ENCODE measurements around the gene PDE5A. TPM values are rescaled to one million over a fixed set of nuclear protein-coding genes. Genes with fewer than 3 reads are reported as not detected.

The PDE5A gene
- total and polyA plus RNA-seq, 2 experiments from 2014 or later: 8.0 to 13.8 TPM

DNA sequence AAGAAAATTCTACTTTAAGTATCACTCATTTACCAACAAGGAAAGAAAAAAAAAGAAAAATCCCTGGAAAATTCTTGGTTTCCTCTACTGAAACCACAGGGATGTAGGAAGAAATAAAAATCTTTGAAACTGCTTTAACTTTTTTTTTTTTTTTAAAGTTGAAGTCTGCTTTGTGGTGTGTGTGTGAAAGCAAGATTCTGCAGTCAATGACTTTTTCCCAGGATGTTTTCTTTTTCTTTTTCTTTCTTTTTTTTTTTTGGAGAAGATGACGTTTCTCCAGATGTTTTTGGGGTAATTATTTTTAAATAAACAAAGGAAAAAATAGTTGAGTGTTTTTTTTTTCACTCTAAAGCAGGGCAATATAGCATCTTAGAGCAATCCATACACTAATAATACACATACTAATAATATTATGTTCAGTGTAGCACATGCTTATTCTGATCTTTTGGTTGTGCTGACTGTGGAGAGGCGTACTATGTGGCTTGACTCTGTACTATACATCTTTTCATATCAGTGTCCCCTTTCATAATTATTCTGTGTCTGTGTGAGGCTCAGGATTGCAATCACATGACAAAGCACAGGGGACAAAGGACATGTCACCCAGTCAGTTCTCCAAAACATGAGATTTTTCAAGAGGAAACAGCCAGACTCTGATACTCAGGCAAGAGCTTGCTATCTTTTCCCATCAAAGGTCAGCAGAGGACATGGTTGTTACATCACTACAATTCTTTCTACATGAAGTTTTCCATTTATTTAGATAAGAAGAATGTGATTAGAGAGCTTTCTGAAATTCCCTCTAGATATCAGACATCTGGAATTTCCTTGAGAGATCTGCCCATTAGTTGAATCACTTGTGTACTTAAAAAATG lies 111.0 kb downstream of the PDE5A start:
- Histone ChIP-seq H2AFZ (no peak overlapping the region), H4K20me1 (ENCODE audit: insufficient read depth) (no peaks in the 10 kb centered on the region), H3K27me3 (replicated peaks; ENCODE audit: insufficient read depth) (no peaks in the 10 kb centered on the region), H3K9me3 (ENCODE audit: low read depth) (no peaks in the 10 kb centered on the region), H3K4me2 (ENCODE audit: unreplicated experiment) (peak overlapping the region; percentile 43), H3K27ac (peak overlapping the region; percentile 47), H3K4me3 (no peak overlapping the region), H3K4me1 (ENCODE audit: insufficient read depth) (peaks cover 23% of the 10 kb centered on the region), H3K36me3 (ENCODE audit: low read depth) (peaks cover 3% of the 10 kb centered on the region; the same call in 1 of the 2 replicates), H3K9me2 (ENCODE audit: insufficient read depth) (no peaks in the 10 kb centered on the region), H3K79me2 (ENCODE audit: insufficient read depth) (no peaks in the 10 kb centered on the region), H3K9ac (no peak overlapping the region), H3F3A (ENCODE audit: insufficient read depth) (peaks cover 18% of the 10 kb centered on the region)
- in situ Hi-C loops (cut with MboI): no loop called here
- DNase-seq: peak; percentile 36
- WGBS, 2 experiments (ENCODE audit: low coverage in 1 of 2, low lambda C conversion rate in 2 of 2, missing lambda C conversion rate in 2 of 2): 54 to 57% methylated on average over 2 of the region's 2 CpGs
- TF ChIP-seq EZH2phosphoT487 (IDR thresholded peaks at IDR 0.05; ENCODE audit: insufficient read depth, low read depth) (no peak), EZH2 (IDR thresholded peaks at IDR 0.05; ENCODE audit: insufficient read depth, poor library complexity, severe bottlenecking) (no peak)

DNA sequence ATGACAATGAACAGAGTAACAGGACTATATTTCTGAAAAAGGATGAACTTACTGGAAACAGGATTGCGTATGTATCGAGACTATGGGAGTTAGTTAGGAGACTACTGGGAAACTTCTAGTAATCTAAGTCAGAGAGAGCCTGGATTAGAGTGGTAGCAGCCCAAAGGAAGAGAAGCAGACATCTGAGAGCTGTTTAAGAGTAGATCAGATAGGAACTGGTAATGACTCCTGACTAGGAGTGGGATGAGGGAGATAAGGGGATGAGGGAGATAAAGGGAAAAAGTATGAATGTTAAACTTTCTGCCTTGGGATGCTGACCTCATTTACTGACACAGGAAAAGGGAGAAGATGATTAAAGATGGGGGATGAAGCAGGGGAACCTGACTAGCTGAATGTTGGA lies 116.2 kb downstream of the PDE5A start:
- H3K9ac ChIP-seq: no peak overlapping the region
- no peak overlapping the region for H2AFZ ChIP-seq
- no peak overlapping the region for H3K4me2 ChIP-seq (ENCODE audit: unreplicated experiment)
- no peak overlapping the region for H3K27ac ChIP-seq
- no peaks in the 10 kb centered on the region for H3K27me3 ChIP-seq (replicated peaks; ENCODE audit: insufficient read depth)
- no peak overlapping the region for H3K4me3 ChIP-seq
- H3K4me1 ChIP-seq (ENCODE audit: insufficient read depth): peaks cover 12% of the 10 kb centered on the region
- no peaks in the 10 kb centered on the region for H3K9me3 ChIP-seq (ENCODE audit: low read depth)
- in situ Hi-C loops (cut with MboI): no loop called here
- TF ChIP-seq EZH2 (IDR thresholded peaks at IDR 0.05; ENCODE audit: insufficient read depth, poor library complexity, severe bottlenecking) (no peak), EZH2phosphoT487 (IDR thresholded peaks at IDR 0.05; ENCODE audit: insufficient read depth, low read depth) (no peak)
- H3F3A ChIP-seq (ENCODE audit: insufficient read depth): peaks cover 7% of the 10 kb centered on the region
- DNase-seq: no peak
- 0 out of 2 replicates have a peak, but pooled peaks cover 7% of the 10 kb centered on the region for H3K36me3 ChIP-seq (ENCODE audit: low read depth)
- 96 to 100% methylated on average over 2 of the region's 2 CpGs for WGBS, 2 experiments (ENCODE audit: low coverage in 1 of 2, low lambda C conversion rate in 2 of 2, missing lambda C conversion rate in 2 of 2)
- no peaks in the 10 kb centered on the region for H4K20me1 ChIP-seq (ENCODE audit: insufficient read depth)
- no peaks in the 10 kb centered on the region for H3K9me2 ChIP-seq (ENCODE audit: insufficient read depth)
- H3K79me2 ChIP-seq (ENCODE audit: insufficient read depth): no peaks in the 10 kb centered on the region

DNA sequence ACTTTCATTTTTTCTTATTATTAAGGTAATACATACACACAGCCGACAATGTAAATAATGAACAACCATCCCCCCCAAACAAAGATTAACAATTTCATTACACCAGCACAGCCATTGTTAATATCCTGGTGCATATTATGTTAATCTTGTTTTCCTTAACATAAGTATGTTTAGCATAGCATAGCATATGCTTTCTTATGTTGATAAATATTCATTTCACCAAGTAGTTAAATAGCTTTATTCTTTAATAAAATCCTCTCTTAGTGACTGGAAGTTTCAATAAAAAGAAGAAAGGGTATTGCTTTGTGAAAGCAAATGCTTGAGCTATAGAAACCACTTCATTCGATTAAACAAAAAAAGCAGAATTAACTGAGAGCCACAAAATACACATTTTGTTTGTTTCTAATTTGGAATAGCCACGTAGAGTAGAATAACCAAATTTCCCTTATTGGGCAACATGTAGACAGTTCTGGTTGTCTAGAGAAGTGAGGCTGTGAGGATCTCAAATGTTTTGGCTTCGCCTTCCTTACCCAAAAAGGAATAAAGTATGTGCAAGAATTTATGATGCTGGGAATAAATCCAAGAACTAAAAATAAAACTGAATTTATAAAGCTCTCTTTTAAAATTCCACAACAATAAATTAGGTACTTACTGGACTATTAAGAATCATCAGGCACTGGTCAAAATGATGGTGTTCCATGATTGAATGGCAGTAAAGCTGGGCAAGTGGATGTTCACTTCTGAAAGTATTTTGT lies 118.0 kb downstream of the PDE5A start:
- Histone ChIP-seq H3K27ac (0 out of 2 replicates have a peak overlapping the region, but pooled peaks have one; percentile 6), H2AFZ (no peak overlapping the region), H3K36me3 (ENCODE audit: low read depth) (peaks cover 13% of the 10 kb centered on the region; the same call in 1 of the 2 replicates), H3K4me2 (ENCODE audit: unreplicated experiment) (no peak overlapping the region), H3F3A (ENCODE audit: insufficient read depth) (peaks cover 6% of the 10 kb centered on the region; the same call in 1 of the 2 replicates), H3K9me2 (ENCODE audit: insufficient read depth) (no peaks in the 10 kb centered on the region), H3K27me3 (replicated peaks; ENCODE audit: insufficient read depth) (no peaks in the 10 kb centered on the region), H3K79me2 (ENCODE audit: insufficient read depth) (no peaks in the 10 kb centered on the region), H3K9me3 (ENCODE audit: low read depth) (no peaks in the 10 kb centered on the region), H4K20me1 (ENCODE audit: insufficient read depth) (no peaks in the 10 kb centered on the region), H3K4me1 (ENCODE audit: insufficient read depth) (0 out of 2 replicates have a peak, but pooled peaks cover 8% of the 10 kb centered on the region), H3K9ac (no peak overlapping the region), H3K4me3 (no peak overlapping the region)
- TF ChIP-seq EZH2phosphoT487 (IDR thresholded peaks at IDR 0.05; ENCODE audit: insufficient read depth, low read depth) (no peak), EZH2 (IDR thresholded peaks at IDR 0.05; ENCODE audit: insufficient read depth, poor library complexity, severe bottlenecking) (no peak)
- DNase-seq: peak; percentile 16
- in situ Hi-C loops (cut with MboI): no loop called here
- WGBS, 2 experiments (ENCODE audit: low coverage in 1 of 2, low lambda C conversion rate in 2 of 2, missing lambda C conversion rate in 2 of 2): 67 to 68% methylated on average over 4 of the region's 4 CpGs

DNA sequence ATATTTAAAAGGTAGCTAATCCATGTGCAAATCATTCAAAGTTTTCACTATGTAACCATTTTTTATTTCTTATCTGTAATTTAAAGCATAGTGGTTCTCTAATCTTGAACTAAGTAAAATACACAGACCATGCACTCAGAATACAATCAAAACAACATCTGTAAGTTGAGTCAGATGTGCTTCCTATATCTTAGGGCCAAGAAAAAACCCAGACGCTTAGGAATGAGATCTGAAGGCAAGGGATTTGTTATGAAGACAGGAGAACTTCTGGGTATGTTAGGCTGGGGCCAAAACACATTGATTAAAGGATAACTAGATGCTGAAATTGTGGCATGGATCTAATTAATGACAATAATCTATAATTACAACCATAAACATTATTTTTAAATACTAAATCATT lies 120.3 kb downstream of the PDE5A start:
- no peak for TF ChIP-seq EZH2phosphoT487 (IDR thresholded peaks at IDR 0.05; ENCODE audit: insufficient read depth, low read depth)
- no peak for TF ChIP-seq EZH2 (IDR thresholded peaks at IDR 0.05; ENCODE audit: insufficient read depth, poor library complexity, severe bottlenecking)
- WGBS, 2 experiments (ENCODE audit: low coverage in 1 of 2, low lambda C conversion rate in 2 of 2, missing lambda C conversion rate in 2 of 2): 15 to 19% methylated on average over 1 of the region's 1 CpG
- no peaks in the 10 kb centered on the region for H4K20me1 ChIP-seq (ENCODE audit: insufficient read depth)
- H3K27me3 ChIP-seq (replicated peaks; ENCODE audit: insufficient read depth): no peaks in the 10 kb centered on the region
- 0 out of 2 replicates have a peak, but pooled peaks cover 8% of the 10 kb centered on the region for H3K4me1 ChIP-seq (ENCODE audit: insufficient read depth)
- H3K36me3 ChIP-seq (ENCODE audit: low read depth): peaks cover 20% of the 10 kb centered on the region; the same call in 1 of the 2 replicates
- H3F3A ChIP-seq (ENCODE audit: insufficient read depth): peaks cover 6% of the 10 kb centered on the region; the same call in 1 of the 2 replicates
- H2AFZ ChIP-seq: no peak overlapping the region
- in situ Hi-C loops (cut with MboI): no loop called here
- H3K79me2 ChIP-seq (ENCODE audit: insufficient read depth): no peaks in the 10 kb centered on the region
- H3K9me3 ChIP-seq (ENCODE audit: low read depth): no peaks in the 10 kb centered on the region
- no peak overlapping the region for H3K4me2 ChIP-seq (ENCODE audit: unreplicated experiment)
- H3K9me2 ChIP-seq (ENCODE audit: insufficient read depth): no peaks in the 10 kb centered on the region
- DNase-seq: no peak
- H3K27ac ChIP-seq: no peak overlapping the region
- H3K9ac ChIP-seq: no peak overlapping the region
- H3K4me3 ChIP-seq: no peak overlapping the region

Measured in GM23248 (cell line).